LHCN-M2 (cell line): ENCODE results near the gene SWI5. TPM values are rescaled to one million over a fixed set of nuclear protein-coding genes. Genes with fewer than 3 reads are reported as not detected.
"Not testable (repeated sequence)": the region's sequence is repeated elsewhere in the genome, so short reads cannot be mapped to it uniquely, and the experiment has no call there.

ENCODE experiments used
- DNase-seq: peaks from one replicate; pipeline ENCODE4 v3.0.0-alpha.2; 2012; ENCODE audit warnings: low read depth
- polyA plus RNA-seq: library from polyadenylated mRNA; unstranded; fragments of >200 nt; gene quantifications from one replicate; pipeline ENCODE4 v1.2.1, GENCODE V29; 2012; ENCODE audit warnings: missing spikeins
- total RNA-seq: library from RNA; depleted of rRNA; stranded (reverse); fragments of >200 nt; gene quantifications from 2 replicates; pipeline ENCODE4 v1.2.3, GENCODE V29; 2014; rRNA removed

SWI5 gene
- total RNA-seq: 40.9 and 41.7 TPM in 2 replicates
- polyA plus RNA-seq: 53.1 TPM

DNA sequence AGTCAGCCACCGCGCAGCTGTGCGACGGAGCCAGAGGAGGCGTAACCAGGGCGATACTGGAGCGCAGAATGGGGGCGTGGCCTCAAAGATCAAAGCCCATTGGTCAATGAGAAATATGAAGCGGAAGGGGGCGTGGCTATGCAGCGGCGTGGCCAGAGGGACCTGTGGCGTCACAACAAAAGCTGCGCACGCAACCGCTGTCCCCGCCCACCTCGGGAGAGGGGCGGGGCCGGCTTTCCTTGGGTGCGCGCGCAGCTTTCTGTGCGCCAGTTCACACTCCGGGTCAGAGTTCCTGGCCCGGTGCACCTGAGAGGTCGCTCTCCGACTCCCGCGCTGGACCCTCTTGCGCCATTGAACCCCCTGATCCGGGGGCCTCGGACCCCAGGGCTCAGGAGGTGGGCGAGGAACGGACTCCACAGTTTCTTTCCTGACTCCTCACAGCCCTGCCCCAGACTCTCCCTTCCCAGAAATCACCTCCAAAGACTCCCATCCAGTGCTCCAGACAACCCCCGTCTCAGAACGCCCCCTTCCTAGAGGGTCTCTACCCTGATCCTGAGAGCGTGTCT is at the start of gene SWI5:
TSS of gene SWI5 (plus strand) at position 269 of the 566 bp plus-strand sequence.
- DNase-seq: peak; percentile 99

GRCh38 chr9:128226412-128226801 is 49.7 kb upstream of the SWI5 start:
- no peak for DNase-seq

DNA sequence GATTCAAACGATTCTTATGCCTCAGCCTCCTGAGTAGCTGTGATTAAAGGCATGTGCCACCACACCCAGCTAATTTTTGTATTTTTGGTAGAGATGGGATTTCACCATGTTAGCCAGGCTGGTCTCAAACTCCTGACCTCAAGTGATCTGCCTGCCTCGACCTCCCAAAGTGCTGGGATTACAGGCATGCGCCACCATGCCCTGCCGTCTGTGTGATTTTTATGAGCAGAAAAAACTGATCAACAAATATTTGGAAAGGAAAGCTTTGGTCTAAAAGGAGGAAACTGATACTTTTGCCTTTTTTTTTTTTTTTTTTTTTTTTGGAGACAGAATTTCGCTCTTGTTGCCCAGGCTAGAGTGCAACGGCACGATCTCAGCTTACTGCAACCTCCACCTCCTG is 45.2 kb upstream of the SWI5 start:
- not testable (repeated sequence) for DNase-seq

GRCh38 chr9:128231638-128232527 is 44.2 kb upstream of the SWI5 start:
- no peak for DNase-seq

GRCh38 chr9:128232528-128233428 is 43.3 kb upstream of the SWI5 start:
- DNase-seq: no peak

DNA sequence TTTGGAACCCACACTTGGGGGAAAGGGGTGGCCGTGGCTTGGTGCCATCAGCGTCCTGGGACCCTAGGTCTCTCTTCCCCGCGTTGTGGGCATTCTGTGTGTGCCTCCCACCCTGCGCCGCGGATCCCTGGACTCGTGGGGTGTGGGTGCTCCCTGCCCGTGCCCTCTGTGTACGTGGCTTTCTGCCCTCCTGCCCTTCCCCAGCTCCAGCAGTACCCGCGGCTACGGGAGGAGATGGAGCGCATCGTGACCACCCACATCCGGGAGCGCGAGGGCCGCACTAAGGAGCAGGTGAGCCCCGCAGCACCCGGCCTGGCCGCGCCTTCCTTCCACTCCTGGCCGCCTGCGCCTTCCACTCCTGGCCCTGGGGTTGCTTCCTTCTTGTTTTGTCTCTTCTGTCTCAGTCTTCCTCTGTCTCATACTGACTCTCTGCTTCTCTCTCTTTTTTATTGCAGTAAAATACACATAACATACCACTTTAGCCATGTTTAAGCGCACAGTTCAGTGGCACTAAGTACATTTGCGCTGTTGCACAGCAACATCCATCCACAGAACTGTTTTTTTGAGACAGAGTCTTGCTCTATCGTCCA is 42.2 kb upstream of the SWI5 start:
- no peak for DNase-seq

- no peak for DNase-seq
Observed at GRCh38 chr9:128242124-128242523, 34.0 kb upstream of the SWI5 start.

DNA sequence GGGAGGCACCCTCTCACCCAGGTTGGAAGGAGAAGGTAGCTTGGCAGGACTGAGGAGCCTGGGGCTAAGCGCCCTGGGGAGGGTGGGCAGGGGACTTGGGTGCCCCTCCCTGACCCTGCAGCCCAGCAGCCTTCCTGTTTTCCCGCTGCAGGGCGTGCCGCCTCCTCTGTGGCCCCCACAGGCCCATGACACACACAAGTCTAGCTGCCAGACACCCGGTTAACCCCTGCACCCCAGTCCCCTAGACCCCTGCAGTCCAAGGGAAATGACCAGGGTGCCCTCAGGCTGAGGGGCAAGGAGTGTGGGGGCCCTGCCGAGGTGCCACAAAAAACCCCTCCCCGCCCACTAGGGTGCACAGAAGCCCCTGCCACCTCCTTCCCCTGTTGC is 33.3 kb upstream of the SWI5 start:
- DNase-seq: no peak

DNA sequence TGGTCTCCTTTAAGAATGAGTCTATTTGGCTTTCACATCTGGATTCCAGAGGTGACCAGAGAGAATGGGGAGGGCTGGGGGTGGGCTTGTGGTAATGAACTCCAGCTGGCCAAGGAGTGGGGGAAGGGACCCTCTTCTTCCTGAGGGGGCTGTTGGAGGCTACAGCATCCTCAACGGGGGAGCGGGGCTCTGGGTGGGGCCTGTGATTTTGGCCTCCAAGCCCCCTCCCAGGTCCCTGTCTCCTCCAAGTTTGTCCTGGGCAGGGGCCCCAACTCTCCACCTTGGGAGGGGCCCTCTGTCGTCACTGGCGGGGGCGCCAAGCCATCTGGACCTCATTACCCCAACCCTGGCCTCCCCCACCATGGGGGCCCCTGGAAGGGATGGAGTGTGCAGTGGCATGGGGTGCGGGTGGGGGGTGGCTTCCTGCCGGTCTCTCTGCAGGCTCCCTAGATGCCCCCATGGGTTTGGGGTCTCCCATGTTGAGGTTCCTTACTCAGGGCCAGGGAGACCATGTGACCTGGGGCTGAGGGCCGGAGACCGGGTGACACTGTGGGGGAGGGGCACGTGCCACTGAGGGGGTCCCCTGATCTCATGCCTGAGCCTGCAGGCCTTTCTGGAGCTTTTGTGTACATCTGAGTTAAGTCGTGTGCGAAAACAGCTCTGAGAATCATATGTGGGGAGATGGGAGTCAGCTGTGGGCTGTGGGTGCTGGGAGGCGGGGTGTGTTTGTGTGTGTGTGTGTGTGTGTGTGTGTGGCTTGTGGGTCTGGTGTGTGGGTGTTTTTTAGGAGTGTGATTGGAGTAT is 32.7 kb upstream of the SWI5 start:
- no peak for DNase-seq

DNA sequence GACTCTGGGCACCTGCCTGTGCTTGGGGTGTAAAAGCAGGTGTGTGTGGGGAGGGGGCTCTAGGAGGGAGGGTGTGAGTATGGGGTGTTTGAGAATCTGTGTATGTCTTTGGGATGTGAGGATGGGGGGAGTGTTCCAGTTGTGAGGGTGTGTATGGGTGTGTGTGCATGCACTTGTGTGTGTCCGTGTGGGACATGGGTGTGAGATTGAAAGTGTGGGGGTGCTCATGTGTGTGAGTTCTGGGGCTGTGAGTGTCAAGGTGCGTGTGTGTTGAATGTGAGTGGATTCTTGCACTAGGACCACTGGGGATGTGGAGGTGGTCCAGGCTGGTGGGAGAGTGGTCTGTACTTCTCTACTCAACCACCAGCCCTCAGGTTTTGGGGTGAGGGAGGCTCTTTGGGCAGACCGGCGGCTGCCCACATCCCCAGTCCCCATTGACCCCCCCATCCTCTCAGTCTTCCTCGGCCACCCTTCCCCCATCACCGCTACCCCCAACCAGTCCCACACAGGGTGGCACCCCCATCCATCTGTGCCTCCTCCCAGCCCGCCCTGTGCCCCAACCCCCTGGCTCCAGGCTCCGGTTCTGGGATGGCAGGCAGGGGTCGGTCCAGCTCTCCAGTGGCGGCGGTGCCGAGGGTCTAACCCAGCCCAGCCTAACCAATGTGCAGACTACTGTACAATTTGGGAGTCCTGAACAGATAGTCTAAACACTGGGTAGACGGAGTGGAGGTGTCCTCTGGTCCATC is 31.8 kb upstream of the SWI5 start:
- DNase-seq: no peak

DNA sequence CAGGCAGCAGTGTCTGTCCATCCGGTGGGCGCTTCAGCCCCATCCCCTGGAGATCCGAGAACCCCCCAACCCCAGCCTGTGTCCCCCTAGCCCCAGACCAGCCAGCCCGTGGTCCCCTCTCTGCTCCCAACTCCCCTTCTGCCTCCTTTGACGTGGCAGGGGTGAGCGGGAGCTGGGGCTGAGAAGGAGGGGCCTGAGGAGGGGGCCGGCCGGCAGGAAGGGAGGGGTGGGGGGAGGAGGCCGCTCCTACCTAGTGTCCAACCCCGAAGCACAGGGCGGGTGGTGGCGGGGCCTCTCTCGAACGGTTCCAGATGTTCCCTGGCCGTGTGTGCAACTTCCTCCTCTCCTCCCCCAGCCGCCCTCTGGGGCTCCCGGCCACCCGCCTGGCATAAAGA is 31.2 kb upstream of the SWI5 start:
- DNase-seq: no peak

GRCh38 chr9:128245421-128246151 is 30.5 kb upstream of the SWI5 start:
- no peak for DNase-seq

DNA sequence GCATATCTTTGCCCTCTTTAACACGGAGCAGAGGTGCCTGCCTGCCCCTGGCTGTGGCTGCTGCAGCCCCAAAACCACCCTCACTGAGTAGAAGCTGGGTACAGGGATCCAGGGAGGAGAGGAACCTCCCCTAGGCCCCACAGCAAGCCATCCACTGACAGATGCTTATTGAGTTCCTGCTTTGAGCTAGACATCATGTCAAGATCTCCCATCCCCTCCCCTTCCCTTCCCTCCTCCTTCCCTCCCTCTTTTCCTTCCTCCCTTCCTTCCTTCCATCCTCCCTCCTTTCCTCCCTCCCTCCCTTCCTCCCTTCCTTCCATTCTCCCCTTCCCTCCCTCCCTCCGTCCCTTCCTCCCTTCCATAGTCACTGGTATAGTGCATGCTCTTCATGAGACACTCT is 29.6 kb upstream of the SWI5 start:
- DNase-seq: no peak

DNA sequence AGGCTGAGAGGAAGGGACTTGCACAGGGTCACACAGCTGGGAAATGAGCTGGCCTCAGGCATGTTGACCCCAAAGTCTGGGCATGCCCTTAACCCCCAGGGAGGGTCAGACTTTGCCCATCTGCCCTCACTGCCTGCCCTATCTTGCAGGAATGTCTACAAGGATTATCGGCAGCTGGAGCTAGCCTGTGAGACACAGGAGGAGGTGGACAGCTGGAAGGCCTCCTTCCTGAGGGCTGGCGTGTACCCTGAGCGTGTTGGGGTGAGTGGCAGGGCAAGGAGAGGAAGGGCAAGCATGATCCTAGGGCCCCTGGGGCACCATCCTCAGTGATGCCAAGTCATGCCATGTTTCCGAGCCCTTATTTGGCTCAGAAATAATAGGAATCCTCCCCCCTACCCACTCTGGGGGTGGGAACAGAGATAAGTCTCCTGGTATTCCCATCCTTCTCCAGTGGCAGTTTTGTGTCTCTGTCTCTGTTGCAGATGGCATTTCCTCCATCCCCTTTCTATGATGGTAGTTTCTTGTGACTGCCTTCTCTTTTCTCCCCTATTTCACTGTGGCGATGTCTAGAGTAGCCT is 28.8 kb upstream of the SWI5 start:
- DNase-seq: peak; percentile 70

GRCh38 chr9:128249558-128249907 is 26.5 kb upstream of the SWI5 start:
- no peak for DNase-seq

DNA sequence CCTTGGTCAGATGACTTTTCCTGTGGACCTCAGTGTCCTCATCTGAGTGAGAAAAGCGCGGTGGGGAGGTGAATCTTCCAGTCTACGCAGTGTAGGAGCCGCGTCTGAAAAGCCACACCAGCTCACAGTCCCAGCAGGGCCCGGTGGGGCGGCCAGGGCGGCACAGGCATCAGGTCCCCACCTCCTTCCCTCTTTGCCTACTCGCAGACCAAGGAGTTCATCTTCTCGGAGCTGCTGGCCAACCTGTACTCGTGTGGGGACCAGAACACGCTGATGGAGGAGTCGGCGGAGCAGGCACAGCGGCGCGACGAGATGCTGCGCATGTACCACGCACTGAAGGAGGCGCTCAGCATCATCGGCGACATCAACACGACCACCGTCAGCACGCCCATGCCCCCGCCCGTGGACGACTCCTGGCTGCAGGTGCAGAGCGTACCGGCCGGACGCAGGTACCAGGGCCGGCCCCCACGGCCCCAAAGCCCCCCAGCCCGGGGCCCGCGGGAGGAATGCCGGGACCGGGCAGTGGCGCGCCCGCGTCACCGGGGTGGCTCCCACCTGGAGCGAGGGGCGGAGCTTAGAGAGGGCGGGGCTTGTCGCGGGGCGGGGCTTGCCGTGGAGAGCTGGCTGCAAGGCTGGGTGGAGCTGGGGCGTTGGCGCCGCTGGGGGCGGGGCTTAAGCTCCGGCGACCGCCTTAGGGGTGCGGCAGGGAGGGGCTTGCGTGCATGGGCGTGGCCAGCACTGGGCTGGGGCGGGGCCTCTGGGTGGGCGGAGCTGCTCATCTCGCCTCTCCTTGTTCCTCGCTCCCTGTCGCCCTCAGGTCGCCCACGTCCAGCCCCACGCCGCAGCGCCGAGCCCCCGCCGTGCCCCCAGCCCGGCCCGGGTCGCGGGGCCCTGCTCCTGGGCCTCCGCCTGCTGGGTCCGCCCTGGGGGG is 25.9 kb upstream of the SWI5 start:
- DNase-seq: peak; percentile 43

DNA sequence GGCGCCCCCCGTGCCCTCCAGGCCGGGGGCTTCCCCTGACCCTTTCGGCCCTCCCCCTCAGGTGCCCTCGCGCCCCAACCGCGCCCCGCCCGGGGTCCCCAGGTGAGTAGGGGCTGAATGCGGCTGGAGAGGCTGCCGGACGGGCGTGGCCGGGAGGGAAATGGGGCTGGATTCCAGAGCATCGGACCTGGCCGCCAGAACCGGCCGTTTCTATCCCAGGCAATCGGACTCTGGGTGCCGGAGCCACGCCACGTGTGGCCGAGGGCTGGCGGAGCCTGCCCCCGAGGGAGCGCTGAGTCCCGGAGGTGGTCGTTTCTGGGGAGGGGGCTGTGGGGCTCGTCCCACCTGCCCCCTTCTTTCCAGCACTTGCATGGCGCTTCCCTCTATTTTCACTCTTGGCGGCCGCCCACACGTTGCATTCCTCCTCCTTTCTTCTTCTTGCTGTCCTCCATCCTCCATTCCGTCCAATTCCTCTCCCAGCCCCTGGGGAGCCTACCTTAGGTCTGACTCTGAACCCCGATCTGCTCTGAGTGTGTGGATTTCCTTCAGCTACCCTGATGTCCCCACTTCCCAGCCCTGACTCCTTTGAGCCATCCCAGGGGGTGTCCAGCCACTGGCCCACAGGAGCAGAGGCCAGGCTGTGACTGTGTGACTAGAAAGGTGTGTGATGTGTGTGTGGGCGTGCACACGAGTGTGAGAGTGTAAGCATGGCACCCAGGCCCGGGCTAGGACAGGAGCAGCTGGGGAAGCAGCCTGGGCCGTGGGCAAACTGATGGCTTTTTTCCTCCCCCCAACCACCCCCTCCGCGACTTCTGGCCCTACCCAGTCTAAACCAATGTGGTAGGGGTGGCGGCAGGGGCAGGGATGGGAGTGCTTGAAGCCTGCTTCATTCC is 25.0 kb upstream of the SWI5 start:
- DNase-seq: no peak
